Lower lobe of right lung (tissue), 2 donors: ENCODE measurements around the gene TSC2. TPM values are rescaled to one million over a fixed set of nuclear protein-coding genes. Genes with fewer than 3 reads are reported as not detected.
A peak's percentile ranks its signal among the peaks of the same experiment; 100 is the strongest.

Experiments
- ATAC-seq, 2 donors: fragments of 200-7000 bp; cut with Tn5 transposase; one replicate each; pipeline ENCODE4 v1.9.1; 2020 to 2022; ENCODE audit warnings: mild to moderate bottlenecking in 2 of 2, moderate library complexity in 2 of 2
- DNase-seq: peaks from one replicate; pipeline ENCODE4 v3.0.0-alpha.2; 2020
- H3K27ac ChIP-seq: fragments of 200-600 bp; one replicate; pipeline ENCODE4 v1.8.0; 2022
- H3K27me3 ChIP-seq: fragments of 200-600 bp; one replicate; pipeline ENCODE4 v1.8.0; 2022; ENCODE audit warnings: low read depth
- H3K36me3 ChIP-seq: fragments of 200-600 bp; one replicate; pipeline ENCODE4 v1.8.0; 2022; ENCODE audit warnings: mild to moderate bottlenecking
- H3K4me1 ChIP-seq: fragments of 200-600 bp; one replicate; pipeline ENCODE4 v1.8.0; 2022
- H3K4me3 ChIP-seq: fragments of 200-600 bp; one replicate; pipeline ENCODE4 v1.8.0; 2022; ENCODE audit warnings: mild to moderate bottlenecking
- H3K9me3 ChIP-seq: fragments of 200-600 bp; one replicate; pipeline ENCODE4 v1.8.0; 2022
- intact Hi-C: fragments of 100-400 bp; cut with DNase I; formaldehyde crosslinking; loops from one replicate; pipeline ENCODE4 v1.11.0; 2022
- total RNA-seq: library from RNA; stranded (reverse); fragmentation: NEBNext Ultra II Directional; extraction: Animal tissue kit (Norgen Biotek cat#: 25700); gene quantifications from one replicate; pipeline ENCODE4 v1.2.1, GENCODE V29; 2021
- TF ChIP-seq, protein P1 (sequence below): fragments of 200-600 bp; IDR thresholded peaks from one replicate; pipeline ENCODE4 v1.8.0; 2022; ENCODE audit warnings: antibody characterized with exemption, mild to moderate bottlenecking
- donor health status: DM: no; HTN: yes; CAD: no; lungs with severe emphysema.

Gene TSC2
- total RNA-seq, 1 donor from 2014 or later, result 123 TPM

DNA sequence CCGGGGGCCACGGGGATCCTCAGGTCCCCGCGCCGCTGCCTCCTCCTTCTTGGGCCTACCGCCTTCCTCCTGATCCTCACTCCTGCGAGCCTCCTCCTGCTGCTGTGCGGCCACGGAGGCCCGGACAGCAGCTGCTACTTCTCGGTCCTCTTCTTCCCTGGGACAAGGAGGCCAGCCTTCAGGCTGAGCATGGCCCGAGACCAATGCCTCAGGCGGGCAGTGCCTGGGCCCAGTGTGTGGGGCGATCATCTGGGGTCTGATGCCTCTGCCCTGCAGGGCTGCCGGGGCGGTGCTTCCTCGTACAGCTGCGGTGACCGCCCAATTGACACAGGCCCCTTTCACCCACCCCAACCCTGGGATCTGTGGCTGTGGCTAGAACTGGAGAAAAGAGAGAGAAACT lies 46.8 kb upstream of the TSC2 start:
- Histone ChIP-seq H3K27me3 (no peaks in the 10 kb centered on the region), H3K4me3 (no peak overlapping the region), H3K9me3 (no peaks in the 10 kb centered on the region), H3K36me3 (peaks cover 73% of the 10 kb centered on the region), H3K4me1 (peaks cover 42% of the 10 kb centered on the region), H3K27ac (no peak overlapping the region)
- no peak for DNase-seq
- TF ChIP-seq, protein P1, sequence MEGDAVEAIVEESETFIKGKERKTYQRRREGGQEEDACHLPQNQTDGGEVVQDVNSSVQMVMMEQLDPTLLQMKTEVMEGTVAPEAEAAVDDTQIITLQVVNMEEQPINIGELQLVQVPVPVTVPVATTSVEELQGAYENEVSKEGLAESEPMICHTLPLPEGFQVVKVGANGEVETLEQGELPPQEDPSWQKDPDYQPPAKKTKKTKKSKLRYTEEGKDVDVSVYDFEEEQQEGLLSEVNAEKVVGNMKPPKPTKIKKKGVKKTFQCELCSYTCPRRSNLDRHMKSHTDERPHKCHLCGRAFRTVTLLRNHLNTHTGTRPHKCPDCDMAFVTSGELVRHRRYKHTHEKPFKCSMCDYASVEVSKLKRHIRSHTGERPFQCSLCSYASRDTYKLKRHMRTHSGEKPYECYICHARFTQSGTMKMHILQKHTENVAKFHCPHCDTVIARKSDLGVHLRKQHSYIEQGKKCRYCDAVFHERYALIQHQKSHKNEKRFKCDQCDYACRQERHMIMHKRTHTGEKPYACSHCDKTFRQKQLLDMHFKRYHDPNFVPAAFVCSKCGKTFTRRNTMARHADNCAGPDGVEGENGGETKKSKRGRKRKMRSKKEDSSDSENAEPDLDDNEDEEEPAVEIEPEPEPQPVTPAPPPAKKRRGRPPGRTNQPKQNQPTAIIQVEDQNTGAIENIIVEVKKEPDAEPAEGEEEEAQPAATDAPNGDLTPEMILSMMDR, result no peak
- intact Hi-C loops, result no loop called here
- no peak for ATAC-seq

DNA sequence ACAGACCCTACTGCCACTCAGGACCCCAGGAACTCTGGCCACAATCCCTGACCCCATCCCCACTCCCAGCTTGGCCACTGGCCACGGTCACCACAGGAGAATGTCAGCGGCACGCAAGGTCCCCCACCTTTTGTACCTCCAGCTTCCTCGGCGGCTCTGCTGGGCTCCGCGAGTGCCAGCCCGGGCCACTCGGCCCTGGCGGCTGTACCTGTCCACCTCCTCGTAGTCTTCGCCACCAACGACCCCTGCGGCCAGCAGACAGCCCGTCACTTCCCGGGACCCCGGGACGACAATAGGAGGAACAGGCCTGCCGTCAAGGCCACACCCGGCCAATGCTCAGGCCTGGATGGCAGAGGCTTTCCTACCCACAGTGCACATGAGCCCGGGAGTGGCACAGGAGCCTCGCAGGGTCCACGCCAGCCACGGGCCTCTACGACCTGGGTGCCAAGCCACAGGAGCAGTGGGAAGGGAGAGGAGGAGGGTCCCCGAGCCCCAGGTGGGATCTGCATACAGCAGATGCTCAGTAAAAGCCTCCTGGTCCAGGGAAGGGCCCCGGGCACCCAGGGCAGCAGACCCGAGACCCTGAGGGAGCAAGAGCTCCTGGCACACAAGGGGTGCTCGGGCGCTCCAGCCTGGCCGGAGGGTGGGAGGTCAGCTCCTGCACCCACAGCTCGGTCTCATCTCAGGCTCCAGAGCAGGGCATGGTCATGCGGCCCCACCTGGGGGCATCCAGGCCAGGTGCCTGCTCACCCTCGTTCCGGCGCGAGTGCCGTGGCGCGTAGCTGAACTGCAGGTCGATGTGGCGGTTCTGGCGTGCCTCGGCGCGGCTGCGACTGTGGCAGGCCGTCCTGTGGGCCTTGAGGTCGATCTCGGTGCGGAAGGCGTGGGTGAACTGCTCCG lies 46.1 kb upstream of the TSC2 start:
- intact Hi-C loops, result no loop called here
- Histone ChIP-seq H3K36me3 (peaks cover 69% of the 10 kb centered on the region), H3K4me1 (peaks cover 45% of the 10 kb centered on the region), H3K4me3 (no peak overlapping the region), H3K27ac (no peak overlapping the region), H3K27me3 (no peaks in the 10 kb centered on the region), H3K9me3 (no peaks in the 10 kb centered on the region)
- no peak for DNase-seq
- TF ChIP-seq, protein P1, result no peak
- no peak for ATAC-seq

DNA sequence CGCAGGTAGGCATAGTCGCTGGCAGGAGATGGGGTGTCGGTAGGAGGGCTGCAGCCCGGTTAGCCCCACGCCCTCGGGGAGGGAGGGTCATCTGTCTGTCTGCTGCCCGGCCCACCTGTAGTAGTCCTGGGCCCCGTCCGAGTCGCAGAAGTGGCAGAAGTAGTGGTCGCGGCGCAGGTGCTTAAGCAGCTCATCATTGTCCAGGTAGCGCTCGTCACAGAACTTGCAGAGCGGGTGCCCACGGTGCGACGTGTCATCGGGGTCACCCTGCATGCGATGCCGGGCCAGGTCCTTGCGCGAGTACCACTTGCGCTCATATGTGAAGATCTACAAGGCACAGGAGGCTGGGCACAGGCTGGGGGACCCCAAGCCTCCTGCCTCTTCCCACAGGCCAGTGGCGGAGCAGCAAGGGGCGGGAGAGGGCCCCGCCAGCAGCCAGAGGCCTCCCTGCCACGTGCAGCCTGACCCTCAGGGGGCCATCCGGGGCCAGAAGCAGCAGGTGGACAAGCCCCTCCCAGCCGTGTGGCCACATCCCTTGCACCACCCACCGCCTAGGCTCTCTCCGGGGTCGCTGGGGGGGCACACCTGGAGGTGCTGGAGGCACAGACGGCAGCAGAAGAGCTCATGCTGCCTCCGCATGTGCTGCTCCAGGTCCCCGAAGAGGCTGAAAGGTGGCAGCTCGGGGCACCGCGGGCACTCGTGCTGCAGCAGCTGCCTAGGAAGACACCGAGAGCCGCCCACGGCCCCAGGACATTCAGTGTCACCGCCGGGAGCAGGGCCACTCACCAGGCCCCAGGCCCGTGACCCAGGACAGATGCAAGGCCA lies 45.2 kb upstream of the TSC2 start:
- Histone ChIP-seq H3K36me3 (peaks cover 60% of the 10 kb centered on the region), H3K4me3 (no peak overlapping the region), H3K4me1 (peaks cover 49% of the 10 kb centered on the region), H3K27ac (no peak overlapping the region), H3K9me3 (no peaks in the 10 kb centered on the region), H3K27me3 (no peaks in the 10 kb centered on the region)
- no peak for DNase-seq
- intact Hi-C loops, result no loop called here
- ATAC-seq, result no peak
- TF ChIP-seq, protein P1, result no peak

DNA sequence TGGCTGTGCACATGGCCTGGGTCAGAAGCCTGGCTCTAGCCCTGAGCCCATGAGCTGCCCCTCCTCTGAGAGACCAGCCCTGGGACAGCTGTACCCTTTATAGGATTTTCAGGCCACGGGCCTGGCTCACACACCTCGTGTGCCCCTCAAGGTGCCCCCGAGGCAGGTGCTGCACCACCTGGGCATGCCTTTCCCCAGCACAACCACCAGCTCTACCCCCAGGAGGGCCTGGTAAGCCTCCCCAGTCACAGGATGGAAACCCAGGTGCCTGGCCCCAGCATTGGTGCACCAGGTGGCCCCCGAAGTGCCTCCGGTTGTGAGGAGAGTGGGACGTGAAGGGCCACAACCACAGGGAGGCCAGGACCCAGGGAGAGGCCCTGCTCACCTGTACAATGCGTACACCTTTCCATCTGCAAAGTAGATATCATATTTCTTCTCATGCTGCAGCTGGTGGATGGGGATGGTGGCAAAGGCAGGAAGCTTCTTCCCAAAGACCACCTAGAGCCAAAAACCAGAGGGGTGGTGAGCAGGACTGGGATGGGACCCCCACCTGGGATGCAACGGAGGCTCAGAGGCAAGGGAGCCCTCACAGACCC lies 44.5 kb upstream of the TSC2 start:
- ATAC-seq (no peak), DNase-seq (no peak)
- peaks cover 52% of the 10 kb centered on the region for H3K4me1 ChIP-seq
- H3K27ac ChIP-seq, result no peak overlapping the region
- H3K27me3 ChIP-seq, result no peaks in the 10 kb centered on the region
- TF ChIP-seq, protein P1, result no peak
- no peak overlapping the region for H3K4me3 ChIP-seq
- no peaks in the 10 kb centered on the region for H3K9me3 ChIP-seq
- peaks cover 53% of the 10 kb centered on the region for H3K36me3 ChIP-seq
- intact Hi-C loops, result no loop called here

DNA sequence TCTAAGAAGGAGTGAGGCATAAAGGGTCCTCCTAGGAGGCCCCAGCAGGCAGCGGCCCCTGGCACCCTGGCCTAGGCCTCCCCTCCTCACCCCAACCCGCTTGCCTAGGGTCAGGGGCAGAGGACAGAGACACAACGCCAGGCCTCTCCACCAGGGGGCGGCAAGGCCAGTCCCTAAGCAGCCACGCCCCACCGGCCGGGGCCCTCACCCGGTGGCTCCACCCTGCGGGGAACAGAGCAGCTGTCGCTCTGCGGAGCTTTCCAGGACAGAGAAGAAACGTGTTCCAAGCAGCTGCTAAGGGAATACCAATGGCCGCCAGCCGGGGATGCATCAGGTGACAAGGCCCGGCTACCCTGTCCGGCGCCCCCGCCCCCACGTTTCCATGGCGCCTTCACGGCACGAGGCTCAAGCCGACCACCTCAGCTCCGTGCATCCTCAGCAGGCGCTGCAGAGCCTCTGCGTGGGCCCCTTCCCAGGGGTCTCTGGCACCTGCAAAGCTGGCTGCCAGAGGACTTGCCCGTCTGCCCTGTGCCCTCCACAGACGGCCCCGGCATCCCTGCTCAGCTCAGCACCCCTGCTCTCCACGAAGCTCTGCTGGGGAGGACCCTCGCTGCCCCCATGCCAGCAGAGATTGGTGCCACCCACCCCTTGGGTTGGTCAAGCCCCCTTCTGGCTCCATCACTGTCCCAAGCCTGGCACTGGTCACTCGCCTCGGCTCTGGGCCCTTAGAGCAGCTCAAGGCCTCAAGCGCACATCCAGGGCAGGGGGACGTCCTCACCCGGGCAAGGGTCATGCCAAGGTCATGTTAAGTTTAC lies 43.8 kb upstream of the TSC2 start:
- DNase-seq, result peak; percentile 94
- Histone ChIP-seq H3K4me1 (peaks cover 56% of the 10 kb centered on the region), H3K27me3 (no peaks in the 10 kb centered on the region), H3K36me3 (peaks cover 46% of the 10 kb centered on the region), H3K4me3 (peak overlapping the region; percentile 32), H3K9me3 (no peaks in the 10 kb centered on the region), H3K27ac (no peak overlapping the region)
- TF ChIP-seq, protein P1, result peak; percentile 95
- peak; percentile 85 to 90 for ATAC-seq
- intact Hi-C loops, result no loop called here
